HG03159 (cell line): ENCODE results near the gene RIBC2.
"Not testable (repeated sequence)": the region's sequence is repeated elsewhere in the genome, so short reads cannot be mapped to it uniquely, and the experiment has no call there.

Experiments used
- ATAC-seq: cut with Tn5 transposase; IDR thresholded peaks from one replicate; pipeline ENCODE4 v1.9.1; 2021; ENCODE audit warnings: mild to moderate bottlenecking, moderate library complexity; ENCODE audit not compliant: unreplicated experiment

RIBC2 gene

GRCh38 chr22:45447596-45447995, 34.1 kb downstream of the RIBC2 start:
- ATAC-seq: not testable (repeated sequence)

- no peak for ATAC-seq
These were observed 34.9 kb downstream of the RIBC2 start for GRCh38 chr22:45448431-45448830.

- ATAC-seq: not testable (repeated sequence)
These were observed 35.9 kb downstream of the RIBC2 start for GRCh38 chr22:45449442-45449841.

- ATAC-seq: no peak
These were observed 36.8 kb downstream of the RIBC2 start for GRCh38 chr22:45450101-45450785.

- no peak for ATAC-seq
These were observed 37.6 kb downstream of the RIBC2 start for GRCh38 chr22:45450921-45451651.

- ATAC-seq: no peak
These were observed 38.5 kb downstream of the RIBC2 start for GRCh38 chr22:45451972-45452371.

GRCh38 chr22:45452565-45453379, 39.3 kb downstream of the RIBC2 start:
- no peak for ATAC-seq

- no peak for ATAC-seq
These were observed 40.3 kb downstream of the RIBC2 start for GRCh38 chr22:45453764-45454163.

GRCh38 chr22:45454275-45454674, 40.8 kb downstream of the RIBC2 start:
- no peak for ATAC-seq

GRCh38 chr22:45455212-45455611, 41.7 kb downstream of the RIBC2 start:
- ATAC-seq: no peak

- ATAC-seq: no peak
These were observed 42.1 kb downstream of the RIBC2 start for GRCh38 chr22:45455621-45456020.

GRCh38 chr22:45456811-45457210, 43.3 kb downstream of the RIBC2 start:
- ATAC-seq: no peak

- no peak for ATAC-seq
These were observed 45.0 kb downstream of the RIBC2 start for GRCh38 chr22:45458532-45458931.

GRCh38 chr22:45459235-45459634, 45.7 kb downstream of the RIBC2 start:
- no peak for ATAC-seq

- no peak for ATAC-seq
These were observed 47.0 kb downstream of the RIBC2 start for GRCh38 chr22:45460288-45461109.

GRCh38 chr22:45462034-45462655, 48.7 kb downstream of the RIBC2 start:
- ATAC-seq: no peak

- ATAC-seq: not testable (repeated sequence)
These were observed 50.2 kb downstream of the RIBC2 start for GRCh38 chr22:45463691-45464090.

- ATAC-seq: no peak
These were observed 52.1 kb downstream of the RIBC2 start for GRCh38 chr22:45465633-45466032.

- no peak for ATAC-seq
These were observed 55.4 kb downstream of the RIBC2 start for GRCh38 chr22:45468872-45469271.
